Measurements from ENCODE around the gene ADGRA3. TPM values are rescaled to one million over a fixed set of nuclear protein-coding genes. Genes with fewer than 3 reads are reported as not detected.

The ADGRA3 gene
- total RNA-seq, 1 experiment from 2014 or later = 40.5 TPM

- no peak for TF ChIP-seq ZNF396 (CRISPR knock-in tag; IDR thresholded peaks at IDR 0.05; ENCODE audit: borderline replicate concordance)
Measured at GRCh38 chr4:22466581-22466980, 49.3 kb downstream of the ADGRA3 start (continued).

- H3K27ac Mint-ChIP-seq = no peak overlapping the region
- ChIA-PET CTCF (no interaction called here), POLR2A (no interaction called here)
- H3K27me3 Mint-ChIP-seq (ENCODE audit: low read depth) = no peaks in the 10 kb centered on the region
- TF ChIP-seq USF2 (CRISPR knock-in tag; IDR thresholded peaks at IDR 0.05) (no peak), ZNF396 (CRISPR knock-in tag; IDR thresholded peaks at IDR 0.05; ENCODE audit: borderline replicate concordance) (no peak), TEAD4 (CRISPR knock-in tag; IDR thresholded peaks at IDR 0.05) (no peak), ZNF219 (CRISPR knock-in tag; IDR thresholded peaks at IDR 0.05; ENCODE audit: borderline replicate concordance) (no peak), ATF3 (CRISPR knock-in tag; conservative IDR thresholded peaks at IDR 0.05) (no peak), GTF2I (CRISPR knock-in tag; conservative IDR thresholded peaks at IDR 0.05) (no peak), PRDM15 (CRISPR knock-in tag; IDR thresholded peaks at IDR 0.05) (no peak), ZBTB21 (CRISPR knock-in tag; IDR thresholded peaks at IDR 0.05; ENCODE audit: borderline replicate concordance) (no peak), AR (CRISPR knock-in tag; IDR thresholded peaks at IDR 0.05) (no peak), CREB1 (CRISPR knock-in tag; IDR thresholded peaks at IDR 0.05) (no peak)
- peaks cover 11% of the 10 kb centered on the region for H3K4me1 Mint-ChIP-seq
- DNase-seq (ENCODE audit: low spot score) (no peak), ATAC-seq (no peak)
- H3K36me3 Mint-ChIP-seq = peaks cover 32% of the 10 kb centered on the region
- H3K9me3 Mint-ChIP-seq = peaks cover 5% of the 10 kb centered on the region; the same call in 1 of the 2 replicates
- H3K4me3 Mint-ChIP-seq = no peak overlapping the region
Measured at GRCh38 chr4:22465996-22466395, 49.9 kb downstream of the ADGRA3 start.

- peaks cover 26% of the 10 kb centered on the region for H3K36me3 Mint-ChIP-seq
- H3K27ac Mint-ChIP-seq = no peak overlapping the region
- no peaks in the 10 kb centered on the region for H3K27me3 Mint-ChIP-seq (ENCODE audit: low read depth)
- no peak overlapping the region for H3K4me3 Mint-ChIP-seq
- ATAC-seq (no peak), DNase-seq (ENCODE audit: low spot score) (no peak)
- peaks cover 5% of the 10 kb centered on the region; the same call in 1 of the 2 replicates for H3K9me3 Mint-ChIP-seq
- H3K4me1 Mint-ChIP-seq = peaks cover 15% of the 10 kb centered on the region
- ChIA-PET POLR2A (no interaction called here), CTCF (no interaction called here)
- TF ChIP-seq NR2C2 (CRISPR knock-in tag; IDR thresholded peaks at IDR 0.05) = no peak
- no peak for TF ChIP-seq MXD4 (CRISPR knock-in tag; IDR thresholded peaks at IDR 0.05; ENCODE audit: borderline replicate concordance)
- TF ChIP-seq HMGXB4 (CRISPR knock-in tag; IDR thresholded peaks at IDR 0.05) = no peak
- no peak for TF ChIP-seq ELF4 (CRISPR knock-in tag; IDR thresholded peaks at IDR 0.05; ENCODE audit: low read depth)
- no peak for TF ChIP-seq NFE2L1 (CRISPR knock-in tag; IDR thresholded peaks at IDR 0.05)
- TF ChIP-seq SMAD4 (CRISPR knock-in tag; IDR thresholded peaks at IDR 0.05) = no peak
- no peak for TF ChIP-seq OVOL2 (CRISPR knock-in tag; IDR thresholded peaks at IDR 0.05; ENCODE audit: borderline replicate concordance)
- no peak for TF ChIP-seq E2F5 (CRISPR knock-in tag; IDR thresholded peaks at IDR 0.05)
Measured at GRCh38 chr4:22465349-22465748, 50.5 kb downstream of the ADGRA3 start.
